BJ (cell line): ENCODE measurements around the gene LAPTM5. TPM values are rescaled to one million over a fixed set of nuclear protein-coding genes. Genes with fewer than 3 reads are reported as not detected.

Experiments
- CTCF ChIA-PET: fragments of 350-600 bp; formaldehyde crosslinking; extraction: SDS; loops from one replicate; lab custom pipeline; 2021; ENCODE audit warnings: antibody characterized with exemption, inconsistent platforms; lab: Yijun Ruan, JAX
- POLR2A ChIA-PET: fragments of 300-600 bp; sonication (Branson Sonifier 250); formaldehyde crosslinking; extraction: SDS; loops from one replicate; lab custom pipeline; 2021; ENCODE audit warnings: antibody characterized with exemption; lab: Charles Lee
- DNase-seq: peaks from one replicate; pipeline ENCODE4 v3.0.0-alpha.2; 2011; ENCODE audit warnings: low read depth
- H3K27me3 ChIP-seq: 2 replicates; pipeline ENCODE4 v1.6.0; 2011; ENCODE audit warnings: low read length; ENCODE audit not compliant: control insufficient read depth, insufficient read depth
- H3K36me3 ChIP-seq: 2 replicates; pipeline ENCODE4 v1.5.1; 2011; ENCODE audit warnings: low read length; ENCODE audit not compliant: control insufficient read depth, insufficient read depth
- H3K4me3 ChIP-seq: 2 replicates; pipeline ENCODE4 v1.5.1; 2011; ENCODE audit warnings: low read depth, mild to moderate bottlenecking, control low read depth, low read length
- CTCF ChIP-seq: IDR thresholded peaks from 2 replicates; pipeline ENCODE4 v1.5.1; 2011; ENCODE audit warnings: low read depth, mild to moderate bottlenecking, control low read depth, inconsistent platforms, low read length, moderate library complexity; ENCODE audit not compliant: insufficient read depth
- polyA plus RNA-seq: library from polyadenylated mRNA; depleted of rRNA; stranded (reverse); fragments of >200 nt; gene quantifications from 2 replicates; pipeline ENCODE4 v1.2.3, GENCODE V29; 2011

Gene LAPTM5
- polyA plus RNA-seq, 1 experiment: 2.1 TPM

- ChIA-PET CTCF (interaction anchor here (0.6 to 10.3 kb wide), 5 partner anchors 24 to 177 kb away, joined by 3 to 114 read pairs (median 4); no protein-coding TSS in a partner anchor), POLR2A (no interaction called here)
These were observed 2.2 kb downstream of the LAPTM5 start for GRCh38 chr1:30755334-30755733.

GRCh38 chr1:30754684-30755171 is 2.8 kb downstream of the LAPTM5 start:
- no peak for DNase-seq
- no peak for TF ChIP-seq CTCF
- no peaks in the 10 kb centered on the region for H3K36me3 ChIP-seq
- H3K4me3 ChIP-seq: no peak overlapping the region
- no peaks in the 10 kb centered on the region for H3K27me3 ChIP-seq
- ChIA-PET POLR2A (no interaction called here), CTCF (interaction anchor here (1.2 to 10.3 kb wide), 4 partner anchors 25 to 47 kb away, joined by 3 to 114 read pairs (median 9); partner anchors contain the start of gene MATN1)

More at GRCh38 chr1:30755334-30755733, 2.2 kb downstream of the LAPTM5 start:
- no peak for DNase-seq
- H3K4me3 ChIP-seq: no peak overlapping the region
- H3K36me3 ChIP-seq: no peaks in the 10 kb centered on the region
- no peaks in the 10 kb centered on the region for H3K27me3 ChIP-seq
- no peak for TF ChIP-seq CTCF

GRCh38 chr1:30753660-30754123 is 3.9 kb downstream of the LAPTM5 start:
- ChIA-PET POLR2A (no interaction called here), CTCF (interaction anchor here (1.0 to 3.6 kb wide), 3 partner anchors 24 to 35 kb away, joined by 3 to 14 read pairs (median 3); partner anchors contain the start of gene MATN1)
- no peak for DNase-seq
- no peaks in the 10 kb centered on the region for H3K27me3 ChIP-seq
- no peaks in the 10 kb centered on the region for H3K36me3 ChIP-seq
- H3K4me3 ChIP-seq: no peak overlapping the region
- TF ChIP-seq CTCF: no peak

- Histone ChIP-seq H3K36me3 (no peaks in the 10 kb centered on the region), H3K4me3 (no peak overlapping the region), H3K27me3 (no peaks in the 10 kb centered on the region)
- CTCF ChIA-PET: interaction anchor here (0.7 to 1.7 kb wide), 4 partner anchors 24 to 34 kb away, joined by 3 to 5 read pairs (median 3); partner anchors contain the start of gene MATN1
- POLR2A ChIA-PET: no interaction called here
- no peak for TF ChIP-seq CTCF
- no peak for DNase-seq
These were observed 4.5 kb downstream of the LAPTM5 start for GRCh38 chr1:30753118-30753517.

GRCh38 chr1:30752651-30752908 is 5.0 kb downstream of the LAPTM5 start:
- H3K27me3 ChIP-seq: no peaks in the 10 kb centered on the region
- CTCF ChIA-PET: interaction anchor here (0.7 to 1.7 kb wide), 4 partner anchors 25 to 50 kb away, joined by 3 to 5 read pairs (median 4); partner anchors contain the start of gene MATN1
- no peak for TF ChIP-seq CTCF
- H3K4me3 ChIP-seq: no peak overlapping the region
- no peaks in the 10 kb centered on the region for H3K36me3 ChIP-seq
- POLR2A ChIA-PET: no interaction called here
- DNase-seq: no peak
